T-cell (primary cell): ENCODE measurements around the gene LRP10. TPM values are rescaled to one million over a fixed set of nuclear protein-coding genes. Genes with fewer than 3 reads are reported as not detected.
A peak's percentile ranks its signal among the peaks of the same experiment; 100 is the strongest.

ENCODE experiments used
- ATAC-seq, 4 experiments: fragments of 200-7000 bp in 3 of 4; fragments of 150-1000 bp in 1 of 4; cut with Tn5 transposase; replicated peaks in 1 of 4; 1 replicate in 3 of 4; 2 replicates in 1 of 4; pipeline ENCODE4 v1.10.0; 2021; ENCODE audit warnings: moderate library complexity in 3 of 4, mild to moderate bottlenecking in 2 of 4, moderate number of reproducible peaks in 1 of 4
- CTCF ChIA-PET, 2 donors: fragments of 300-600 bp; sonication (Branson Sonifier 250); formaldehyde crosslinking; loops; one replicate each; lab custom pipeline; 2022; ENCODE audit warnings: antibody characterized with exemption in 2 of 2; lab: Charles Lee
- POLR2A ChIA-PET, 2 donors: fragments of 300-600 bp; sonication (Branson Sonifier 250); formaldehyde crosslinking; loops; one replicate each; lab custom pipeline; 2022; ENCODE audit warnings: antibody characterized with exemption in 2 of 2; lab: Charles Lee
- DNase-seq, 35 experiments: peaks; one replicate each; pipeline versions ENCODE4 v3.0.0 to v3.0.0-alpha.2; 2013 to 2023
- H3K27ac ChIP-seq: one replicate; pipeline ENCODE4 v1.5.1; 2013; ENCODE audit warnings: low read length
- H3K27me3 ChIP-seq, 2 experiments: replicated peaks in 1 of 2; 1 replicate in 1 of 2; 2 replicates in 1 of 2; pipeline versions ENCODE4 v1.6.1 to v1.7.0; 2013; ENCODE audit warnings: low read length in 1 of 2, mixed read lengths in 1 of 2; ENCODE audit not compliant: control insufficient read depth in 2 of 2, insufficient read depth in 2 of 2; ENCODE audit errors: extremely low read depth in 1 of 2
- H3K36me3 ChIP-seq, 2 donors: 1 replicate in 1 of 2; 2 replicates in 1 of 2; pipeline versions ENCODE4 v1.6.1 to v1.7.0; 2013; ENCODE audit warnings: low read length in 1 of 2; ENCODE audit not compliant: control insufficient read depth in 2 of 2, insufficient read depth in 1 of 2; ENCODE audit errors: extremely low read depth in 1 of 2
- H3K4me1 ChIP-seq, 2 experiments: 1 replicate in 1 of 2; 2 replicates in 1 of 2; pipeline versions ENCODE4 v1.6.1 to v1.7.0; 2013; ENCODE audit warnings: low read length in 2 of 2, mixed read lengths in 1 of 2; ENCODE audit not compliant: insufficient read depth in 2 of 2, control insufficient read depth in 1 of 2; ENCODE audit errors: extremely low read depth in 1 of 2
- H3K4me3 ChIP-seq, 2 donors: 1 replicate in 1 of 2; 2 replicates in 1 of 2; pipeline versions ENCODE4 v1.5.1 to v1.7.0; 2013; ENCODE audit warnings: mild to moderate bottlenecking in 2 of 2, low read length in 1 of 2, moderate library complexity in 1 of 2; ENCODE audit not compliant: control insufficient read depth in 1 of 2; ENCODE audit errors: extremely low read depth in 1 of 2
- H3K9me3 ChIP-seq: 2 replicates; pipeline ENCODE4 v1.7.0; 2013
- H3K27ac Mint-ChIP-seq, 2 donors: one replicate each; pipeline ENCODE4 v1.8.0; 2020 to 2021; ENCODE audit warnings: mild to moderate bottlenecking in 2 of 2, mixed read lengths in 2 of 2
- H3K27me3 Mint-ChIP-seq, 2 donors: one replicate each; pipeline ENCODE4 v1.8.0; 2021 to 2022; ENCODE audit warnings: mixed read lengths in 2 of 2
- H3K36me3 Mint-ChIP-seq: one replicate; pipeline ENCODE4 v1.8.0; 2021; ENCODE audit warnings: mixed read lengths
- H3K4me1 Mint-ChIP-seq, 3 donors: one replicate each; pipeline ENCODE4 v1.8.0; 2020 to 2022; ENCODE audit warnings: mixed read lengths in 3 of 3, mild to moderate bottlenecking in 1 of 3
- H3K4me3 Mint-ChIP-seq, 3 donors: one replicate each; pipeline ENCODE4 v1.8.0; 2020 to 2022; ENCODE audit warnings: mild to moderate bottlenecking in 3 of 3, mixed read lengths in 3 of 3, moderate library complexity in 3 of 3
- H3K9me3 Mint-ChIP-seq, 3 donors: one replicate each; pipeline ENCODE4 v1.8.0; 2020 to 2022; ENCODE audit warnings: mixed read lengths in 3 of 3
- WGBS: methylation state at CpG from one replicate; pipeline ENCODE4 v1.1.5; 2013; ENCODE audit warnings: missing lambda C conversion rate; ENCODE audit not compliant: insufficient coverage; 5-methylcytosine and 5-hydroxymethylcytosine counted together
- total RNA-seq, 35 experiments: library from RNA in 6 of 35; stranded (reverse) in 6 of 35; fragments of 120-200 nt in 1 of 35; gene quantifications; one replicate each; pipeline versions ENCODE4 v1.2.1 to v1.2.4 and lab custom pipeline; 2013 to 2026

Gene LRP10
- total RNA-seq, 5 donors from 2014 or later (not counting 1 experiment from before 2014, with no cell fraction given), result 67.0 to 103 (median 89.9) TPM

DNA sequence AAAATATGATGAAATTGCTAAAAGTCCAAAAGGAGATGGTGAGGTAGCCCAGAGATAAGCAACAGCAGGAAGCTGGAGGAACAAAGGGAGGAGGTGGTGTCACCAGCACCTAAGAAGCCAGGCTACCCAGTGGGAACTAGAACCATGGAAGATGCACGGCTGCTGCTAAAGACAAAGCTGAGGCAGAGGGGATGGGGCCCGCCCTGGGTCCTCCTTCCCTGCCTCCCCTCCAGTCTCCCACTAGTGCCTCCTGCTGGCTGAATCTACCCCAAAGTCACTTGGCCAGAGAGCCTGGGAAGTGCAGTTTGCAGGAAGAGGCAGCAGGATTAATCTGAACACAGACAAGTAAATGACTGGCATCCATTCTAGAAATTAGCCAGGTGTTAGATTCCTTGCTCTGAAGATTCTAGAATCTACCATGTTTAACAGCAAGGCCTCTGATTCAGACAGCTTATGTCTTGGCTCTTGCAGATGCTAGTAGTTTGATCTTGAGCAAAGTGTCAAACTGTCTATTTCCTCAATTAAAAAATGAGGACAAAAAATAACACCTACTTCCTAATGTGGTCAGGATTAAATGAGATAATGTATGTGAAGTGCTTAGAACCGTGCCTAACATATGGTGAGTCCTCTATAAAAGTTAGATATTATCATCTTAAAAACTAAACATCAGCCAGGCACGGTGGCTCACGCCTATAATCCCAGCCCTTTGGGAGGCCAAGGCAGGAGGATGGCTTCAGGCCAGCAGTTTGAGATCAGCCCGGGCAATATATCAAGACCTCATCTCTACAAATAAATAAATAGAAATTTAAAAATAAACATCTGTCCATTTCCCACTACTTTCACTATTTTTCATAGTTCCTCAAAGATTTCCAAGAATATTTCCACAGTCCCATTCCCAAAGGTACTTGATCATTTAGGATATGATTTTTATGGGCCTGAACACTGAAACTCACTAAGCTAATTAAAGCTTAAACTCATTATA lies 5.8 kb upstream of the LRP10 start:
- 85% methylated on average over 4 of the region's 6 CpGs for WGBS
- POLR2A ChIA-PET, result no interaction called here
- Histone ChIP-seq H3K4me1 (peaks cover 5 to 16% of the 10 kb centered on the region in 2 experiments), H3K9me3 (no peaks in the 10 kb centered on the region), H3K4me3 (no peak overlapping the region), H3K27me3 (peaks cover 0 to 9% of the 10 kb centered on the region in 2 experiments), H3K27ac (no peak overlapping the region), H3K36me3 (no peaks in the 10 kb centered on the region)
- H3K27me3 Mint-ChIP-seq, result no peaks in the 10 kb centered on the region
- peaks cover 15 to 30% (median 22%) of the 10 kb centered on the region in 3 donors for H3K4me1 Mint-ChIP-seq
- peak overlapping the region in 1 of 2 donors; percentile 55 for H3K27ac Mint-ChIP-seq
- H3K9me3 Mint-ChIP-seq, result no peaks in the 10 kb centered on the region
- ATAC-seq, result no peak
- peak in 1 of 35 experiments; percentile 27 for DNase-seq
- CTCF ChIA-PET, result interaction anchor here (0.5 to 0.7 kb wide), 5 partner anchors 12 to 284 kb away, joined by 3 to 5 read pairs (median 4); no protein-coding TSS in a partner anchor
- peaks cover 4% of the 10 kb centered on the region for H3K36me3 Mint-ChIP-seq
- no peak overlapping the region for H3K4me3 Mint-ChIP-seq

DNA sequence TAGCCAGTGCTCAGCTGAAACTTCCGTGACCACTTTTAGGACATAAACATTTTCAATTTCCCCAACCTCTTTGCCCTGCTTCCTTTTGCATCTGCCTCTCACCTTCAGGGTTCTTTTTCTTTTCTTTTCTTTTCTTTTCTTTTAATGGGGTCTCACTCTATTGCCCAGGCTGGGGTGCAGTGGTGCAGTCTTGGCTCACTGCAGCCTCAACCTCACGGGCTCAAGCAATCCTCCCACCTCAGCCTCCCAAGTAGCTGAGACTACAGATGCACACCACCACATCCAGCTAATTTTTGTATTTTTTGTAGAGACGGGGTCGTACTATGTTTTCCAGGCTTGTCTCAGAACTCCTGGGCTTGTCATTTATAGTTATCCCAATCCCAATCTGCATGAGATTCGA lies 4.7 kb upstream of the LRP10 start:
- ChIA-PET POLR2A (no interaction called here), CTCF (interaction anchor here in 1 of 2 donors (0.5 kb wide), 1 partner anchor 39 kb away, joined by 3 read pairs; no protein-coding TSS in a partner anchor)
- peak overlapping the region; percentile 59 to 81 for H3K27ac Mint-ChIP-seq
- H3K4me1 Mint-ChIP-seq, result peaks cover 17 to 34% (median 27%) of the 10 kb centered on the region in 3 donors
- H3K4me3 Mint-ChIP-seq, result no peak overlapping the region
- DNase-seq, result no peak
- ATAC-seq, result no peak
- peaks cover 1% of the 10 kb centered on the region for H3K36me3 Mint-ChIP-seq
- Histone ChIP-seq H3K27me3 (peaks cover 0 to 4% of the 10 kb centered on the region in 2 experiments), H3K27ac (no peak overlapping the region), H3K4me1 (peaks cover 7 to 19% of the 10 kb centered on the region in 2 experiments), H3K9me3 (no peaks in the 10 kb centered on the region), H3K36me3 (no peaks in the 10 kb centered on the region), H3K4me3 (no peak overlapping the region)
- WGBS, result no CpG with 5 or more reads among the region's 5 CpGs
- no peaks in the 10 kb centered on the region for H3K27me3 Mint-ChIP-seq
- H3K9me3 Mint-ChIP-seq, result no peaks in the 10 kb centered on the region

GRCh38 chr14:22870811-22871223 lies 723 bp upstream of the LRP10 start:
- Histone ChIP-seq H3K27ac (peak overlapping the region; percentile 91), H3K4me1 (peaks cover 12 to 49% of the 10 kb centered on the region in 2 experiments), H3K9me3 (no peaks in the 10 kb centered on the region), H3K4me3 (peak overlapping the region; percentile 78 to 80), H3K36me3 (peaks cover 2 to 25% of the 10 kb centered on the region in 2 donors), H3K27me3 (no peaks in the 10 kb centered on the region)
- ATAC-seq (peak in 3 of 4 experiments; percentile 51 to 61 (median 61)), DNase-seq (no peak)
- WGBS, result no CpG with 5 or more reads among the region's 1 CpG
- POLR2A ChIA-PET, result interaction anchor here (0.6 to 1.5 kb wide), 6 partner anchors 10 to 104 kb away, joined by 3 to 10 read pairs (median 4); partner anchors contain the start of genes OXA1L (in 1 of the 2) and RBM23 (in 1 of the 2)
- H3K36me3 Mint-ChIP-seq, result peaks cover 15% of the 10 kb centered on the region
- H3K4me1 Mint-ChIP-seq, result peaks cover 30 to 51% (median 46%) of the 10 kb centered on the region in 3 donors
- CTCF ChIA-PET, result interaction anchor here (0.5 to 3.5 kb wide), 18 partner anchors 8 to 315 kb away, joined by 3 to 35 read pairs (median 5); partner anchors contain the start of genes ACIN1 (in 1 of the 2), OXA1L (in 1 of the 2) and RBM23 (in 1 of the 2)
- no peaks in the 10 kb centered on the region for H3K27me3 Mint-ChIP-seq
- H3K27ac Mint-ChIP-seq, result peak overlapping the region; percentile 97 to 98
- peak overlapping the region; percentile 86 to 92 (median 91) for H3K4me3 Mint-ChIP-seq
- no peaks in the 10 kb centered on the region for H3K9me3 Mint-ChIP-seq

GRCh38 chr14:22872033-22872832 lies 693 bp downstream of the LRP10 start:
- DNase-seq (peak in 34 of 35 experiments; percentile 29 to 84 (median 57)), ATAC-seq (peak; percentile 30 to 55 (median 44))
- H3K4me1 Mint-ChIP-seq, result peaks cover 29 to 45% (median 45%) of the 10 kb centered on the region in 3 donors
- Histone ChIP-seq H3K4me1 (peaks cover 12 to 56% of the 10 kb centered on the region in 2 experiments), H3K4me3 (peak overlapping the region; percentile 78 to 80), H3K9me3 (no peaks in the 10 kb centered on the region), H3K36me3 (peaks cover 14 to 39% of the 10 kb centered on the region in 2 donors), H3K27me3 (no peaks in the 10 kb centered on the region), H3K27ac (peak overlapping the region; percentile 91)
- ChIA-PET CTCF (interaction anchor here (0.6 to 3.5 kb wide), 24 partner anchors 10 to 836 kb away, joined by 3 to 35 read pairs (median 5); partner anchors contain the start of genes OXA1L (in 1 of the 2), PABPN1 (in 1 of the 2), PRMT5 (in 1 of the 2) and REM2 (in 1 of the 2)), POLR2A (interaction anchor here (0.5 to 1.5 kb wide), 8 partner anchors 11 to 162 kb away, joined by 3 to 6 read pairs (median 4); partner anchors contain the start of gene SLC7A7 (in 1 of the 2))
- WGBS, result under 1% methylated on average over 34 of the region's 45 CpGs
- H3K27ac Mint-ChIP-seq, result peak overlapping the region; percentile 97 to 98
- peaks cover 23% of the 10 kb centered on the region for H3K36me3 Mint-ChIP-seq
- peak overlapping the region; percentile 86 to 92 (median 91) for H3K4me3 Mint-ChIP-seq
- no peaks in the 10 kb centered on the region for H3K27me3 Mint-ChIP-seq
- no peaks in the 10 kb centered on the region for H3K9me3 Mint-ChIP-seq

- Histone ChIP-seq H3K27me3 (no peaks in the 10 kb centered on the region), H3K27ac (peak overlapping the region; percentile 5), H3K4me1 (peaks cover 12 to 56% of the 10 kb centered on the region in 2 experiments), H3K36me3 (peaks cover 17 to 47% of the 10 kb centered on the region in 2 donors), H3K4me3 (peak overlapping the region; percentile 78 to 80), H3K9me3 (no peaks in the 10 kb centered on the region)
- Mint-ChIP-seq H3K4me3 (peak overlapping the region; percentile 86 to 91 (median 87)), H3K27me3 (no peaks in the 10 kb centered on the region), H3K36me3 (peaks cover 29% of the 10 kb centered on the region), H3K27ac (peak overlapping the region; percentile 86), H3K4me1 (peaks cover 29 to 48% (median 45%) of the 10 kb centered on the region in 3 donors), H3K9me3 (no peaks in the 10 kb centered on the region)
- WGBS, result 44% methylated on average over 6 of the region's 10 CpGs
- ChIA-PET POLR2A (interaction anchor here (0.5 to 0.7 kb wide), 5 partner anchors 14 to 1048 kb away, joined by 3 to 7 read pairs (median 4); partner anchors contain the start of gene SLC7A7 (in 1 of the 2)), CTCF (interaction anchor here (0.6 to 3.5 kb wide), 19 partner anchors 9 to 837 kb away, joined by 3 to 35 read pairs (median 5); partner anchors contain the start of genes OXA1L (in 1 of the 2), PABPN1 (in 1 of the 2) and REM2 (in 1 of the 2))
- no peak for DNase-seq
- no peak for ATAC-seq
Observed at GRCh38 chr14:22872833-22873520, 1.4 kb downstream of the LRP10 start.
